ENCODE measurements around the gene VSIG10L2. TPM values are rescaled to one million over a fixed set of nuclear protein-coding genes. Genes with fewer than 3 reads are reported as not detected.

Gene VSIG10L2
- total RNA-seq, 1 experiment from 2014 or later, result not detected

- Histone ChIP-seq H2BK120ac (ENCODE audit: low read depth, low read length, poor library complexity, severe bottlenecking) (no peak overlapping the region), H3K23me2 (ENCODE audit: insufficient read length, low read depth, low read length, poor library complexity, severe bottlenecking) (no peaks in the 10 kb centered on the region), H4K91ac (ENCODE audit: insufficient read length, low read depth, low read length) (no peak overlapping the region), H2BK5ac (ENCODE audit: insufficient read length, low read length) (no peak overlapping the region), H3K9ac (ENCODE audit: extremely low read depth, insufficient read length, low read length) (no peak overlapping the region), H3K4ac (ENCODE audit: low read depth, low read length) (no peak overlapping the region), H2AK5ac (ENCODE audit: insufficient read length, low read length) (no peak overlapping the region), H3K18ac (ENCODE audit: insufficient read length, low read depth, low read length) (no peak overlapping the region), H3K27ac (ENCODE audit: insufficient read length, low read depth, low read length) (no peak overlapping the region), H4K5ac (ENCODE audit: insufficient read length, low read depth, low read length) (no peak overlapping the region), H2AFZ (ENCODE audit: low read length) (no peak overlapping the region), H3K56ac (ENCODE audit: insufficient read length, low read depth, low read length) (no peak overlapping the region), H3K14ac (ENCODE audit: insufficient read depth, low read length) (no peak overlapping the region), H2BK12ac (ENCODE audit: insufficient read length, low read depth, low read length) (no peak overlapping the region), H3K23ac (ENCODE audit: insufficient read length, low read depth, low read length) (no peak overlapping the region), H3K4me1 (ENCODE audit: insufficient read depth, low read length) (no peaks in the 10 kb centered on the region), H3K79me1 (ENCODE audit: insufficient read depth, low read depth, low read length, poor library complexity, severe bottlenecking) (no peaks in the 10 kb centered on the region), H4K20me1 (ENCODE audit: control insufficient read depth, insufficient read depth, insufficient read length) (no peaks in the 10 kb centered on the region), H3K9me3 (ENCODE audit: control insufficient read depth, low read depth, low read length) (no peaks in the 10 kb centered on the region), H3T11ph (ENCODE audit: low read length) (no peak overlapping the region), H4K8ac (replicated peaks; ENCODE audit: insufficient read length, low read depth, low read length) (no peak overlapping the region), H3K79me2 (ENCODE audit: insufficient read depth, low read length) (no peaks in the 10 kb centered on the region), H3K4me2 (ENCODE audit: insufficient read depth, insufficient read length, low read length) (no peak overlapping the region), H2BK15ac (ENCODE audit: low read depth, low read length) (no peak overlapping the region), H2BK20ac (ENCODE audit: low read depth, low read length, poor library complexity, severe bottlenecking) (no peak overlapping the region), H3K27me3 (ENCODE audit: insufficient read depth, low read length) (no peaks in the 10 kb centered on the region)
- H3K27me3 Mint-ChIP-seq (ENCODE audit: low read depth), result no peaks in the 10 kb centered on the region
- peaks cover 7 to 12% of the 10 kb centered on the region in 2 experiments; a peak in 4 of 5 replicates for H3K9me3 Mint-ChIP-seq
- H3K4me1 Mint-ChIP-seq, result peaks cover 7 to 12% of the 10 kb centered on the region in 2 experiments
- no peak overlapping the region; a peak in 1 of 5 replicates for H3K4me3 Mint-ChIP-seq
- TF ChIP-seq, protein P1, sequence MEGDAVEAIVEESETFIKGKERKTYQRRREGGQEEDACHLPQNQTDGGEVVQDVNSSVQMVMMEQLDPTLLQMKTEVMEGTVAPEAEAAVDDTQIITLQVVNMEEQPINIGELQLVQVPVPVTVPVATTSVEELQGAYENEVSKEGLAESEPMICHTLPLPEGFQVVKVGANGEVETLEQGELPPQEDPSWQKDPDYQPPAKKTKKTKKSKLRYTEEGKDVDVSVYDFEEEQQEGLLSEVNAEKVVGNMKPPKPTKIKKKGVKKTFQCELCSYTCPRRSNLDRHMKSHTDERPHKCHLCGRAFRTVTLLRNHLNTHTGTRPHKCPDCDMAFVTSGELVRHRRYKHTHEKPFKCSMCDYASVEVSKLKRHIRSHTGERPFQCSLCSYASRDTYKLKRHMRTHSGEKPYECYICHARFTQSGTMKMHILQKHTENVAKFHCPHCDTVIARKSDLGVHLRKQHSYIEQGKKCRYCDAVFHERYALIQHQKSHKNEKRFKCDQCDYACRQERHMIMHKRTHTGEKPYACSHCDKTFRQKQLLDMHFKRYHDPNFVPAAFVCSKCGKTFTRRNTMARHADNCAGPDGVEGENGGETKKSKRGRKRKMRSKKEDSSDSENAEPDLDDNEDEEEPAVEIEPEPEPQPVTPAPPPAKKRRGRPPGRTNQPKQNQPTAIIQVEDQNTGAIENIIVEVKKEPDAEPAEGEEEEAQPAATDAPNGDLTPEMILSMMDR (conservative IDR thresholded peaks at IDR 0.05), result no peak
- H3K27ac Mint-ChIP-seq, result peak overlapping the region in 2 of 3 experiments; percentile 11 to 75; a peak in 3 of 7 replicates
- peaks cover 17 to 42% (median 19%) of the 10 kb centered on the region in 3 experiments for H3K36me3 Mint-ChIP-seq (ENCODE audit: insufficient read depth in 1 of 3, low read depth in 3 of 3)
- WGBS (ENCODE audit: extremely low coverage, insufficient read length, low lambda C conversion rate), result no CpG with 5 or more reads among the region's 6 CpGs
- no peak for DNase-seq
These were observed 14.9 kb downstream of the VSIG10L2 start for GRCh38 chr11:125960771-125961170.

All from H9 (cell line).